Karpas-422 (cell line): ENCODE measurements around the gene SACS. TPM values are rescaled to one million over a fixed set of nuclear protein-coding genes. Genes with fewer than 3 reads are reported as not detected.

ENCODE experiments used
- DNase-seq: peaks from one replicate; pipeline ENCODE4 v3.0.0-alpha.2; 2015
- H2AFZ ChIP-seq: fragments of 200-600 bp; sonication (generic); 2 replicates; pipeline ENCODE4 v1.6.1; 2014; ENCODE audit warnings: antibody characterized with exemption, low read length, mixed read lengths
- H3K27ac ChIP-seq: fragments of 200-600 bp; sonication (generic); 2 replicates; pipeline ENCODE4 v1.5.1; 2014; ENCODE audit warnings: mild to moderate bottlenecking, low read length, moderate library complexity
- H3K27me3 ChIP-seq: fragments of 200-600 bp; sonication (generic); 2 replicates; pipeline ENCODE4 v1.6.1; 2014; ENCODE audit warnings: low read length, mixed read lengths
- H3K36me3 ChIP-seq: fragments of 200-600 bp; sonication (generic); 2 replicates; pipeline ENCODE4 v1.6.1; 2014; ENCODE audit warnings: low read length, mixed read lengths; ENCODE audit not compliant: insufficient read depth
- H3K4me1 ChIP-seq: fragments of 200-600 bp; sonication (generic); 2 replicates; pipeline ENCODE4 v1.6.1; 2014; ENCODE audit warnings: mild to moderate bottlenecking, low read length, mixed read lengths
- H3K4me2 ChIP-seq: fragments of 200-600 bp; sonication (generic); 2 replicates; pipeline ENCODE4 v1.6.1; 2014; ENCODE audit warnings: low read length, low read depth, mild to moderate bottlenecking; ENCODE audit not compliant: poor library complexity, severe bottlenecking
- H3K4me3 ChIP-seq: fragments of 200-600 bp; sonication (generic); 2 replicates; pipeline ENCODE4 v1.5.1; 2014; ENCODE audit warnings: mild to moderate bottlenecking, antibody characterized with exemption, low read length, mixed read lengths
- H3K79me2 ChIP-seq: fragments of 200-600 bp; sonication (generic); 2 replicates; pipeline ENCODE4 v1.6.1; 2014; ENCODE audit warnings: mild to moderate bottlenecking, low read length, mixed read lengths
- H3K9ac ChIP-seq: fragments of 200-600 bp; sonication (generic); 2 replicates; pipeline ENCODE4 v1.6.0; 2014; ENCODE audit warnings: low read length
- H3K9me2 ChIP-seq: fragments of 200-600 bp; sonication (generic), shearing (Covaris generic); replicated peaks from 2 replicates; pipeline ENCODE4 v1.6.0; 2014; ENCODE audit warnings: mild to moderate bottlenecking, low read length, moderate library complexity; ENCODE audit not compliant: insufficient read depth
- H3K9me3 ChIP-seq: fragments of 300-700, 200-600 bp; sonication (generic); 2 replicates; pipeline ENCODE4 v1.6.1; 2014; ENCODE audit warnings: low read length, mixed read lengths
- H4K20me1 ChIP-seq: fragments of 200-600 bp; sonication (generic); 2 replicates; pipeline ENCODE4 v1.6.1; 2014; ENCODE audit warnings: mild to moderate bottlenecking, antibody characterized with exemption, low read length, low read depth; ENCODE audit not compliant: insufficient read depth
- total RNA-seq: library from RNA; depleted of rRNA; stranded (reverse); fragments of >200 nt; shearing (Covaris generic); gene quantifications from 2 replicates; pipeline ENCODE4 v1.2.3, GENCODE V29; 2014; ENCODE audit warnings: low replicate concordance

The SACS gene
- total RNA-seq, 1 experiment from 2014 or later = 37.5 TPM

- peaks cover under 1% of the 10 kb centered on the region; the same call in 1 of the 2 replicates for H3K27me3 ChIP-seq
- no peaks in the 10 kb centered on the region for H3K79me2 ChIP-seq
- H3K27ac ChIP-seq = no peak overlapping the region
- H2AFZ ChIP-seq = no peak overlapping the region
- H3K9me3 ChIP-seq = no peaks in the 10 kb centered on the region
- no peaks in the 10 kb centered on the region for H4K20me1 ChIP-seq
- H3K36me3 ChIP-seq = no peaks in the 10 kb centered on the region
- H3K9me2 ChIP-seq = no peaks in the 10 kb centered on the region
- H3K4me3 ChIP-seq = no peak overlapping the region
- H3K4me2 ChIP-seq = no peak overlapping the region
- peaks cover 50% of the 10 kb centered on the region for H3K4me1 ChIP-seq
- no peak for DNase-seq
- no peak overlapping the region for H3K9ac ChIP-seq
Observed at GRCh38 chr13:23436680-23437079, 3.2 kb upstream of the SACS start.

GRCh38 chr13:23434491-23434890, 989 bp upstream of the SACS start:
- Histone ChIP-seq H3K9me2 (no peaks in the 10 kb centered on the region), H3K4me2 (no peak overlapping the region), H3K27me3 (peaks cover 3% of the 10 kb centered on the region; the same call in 1 of the 2 replicates), H3K4me1 (peaks cover 50% of the 10 kb centered on the region), H3K79me2 (no peaks in the 10 kb centered on the region), H3K4me3 (no peak overlapping the region), H3K27ac (no peak overlapping the region), H3K9me3 (no peaks in the 10 kb centered on the region), H3K9ac (no peak overlapping the region), H2AFZ (no peak overlapping the region), H4K20me1 (no peaks in the 10 kb centered on the region), H3K36me3 (no peaks in the 10 kb centered on the region)
- no peak for DNase-seq

- Histone ChIP-seq H3K27ac (no peak overlapping the region), H4K20me1 (no peaks in the 10 kb centered on the region), H3K36me3 (no peaks in the 10 kb centered on the region), H3K4me2 (no peak overlapping the region), H3K9me2 (no peaks in the 10 kb centered on the region), H3K27me3 (peaks cover 3% of the 10 kb centered on the region; the same call in 1 of the 2 replicates), H3K4me3 (no peak overlapping the region), H3K79me2 (no peaks in the 10 kb centered on the region), H3K4me1 (peaks cover 32% of the 10 kb centered on the region), H2AFZ (no peak overlapping the region), H3K9ac (no peak overlapping the region), H3K9me3 (no peaks in the 10 kb centered on the region)
- DNase-seq = no peak
Observed at GRCh38 chr13:23432626-23433025, 876 bp downstream of the SACS start.

- Histone ChIP-seq H3K9me2 (no peaks in the 10 kb centered on the region), H3K9me3 (no peaks in the 10 kb centered on the region), H3K27me3 (peaks cover 3% of the 10 kb centered on the region; the same call in 1 of the 2 replicates), H3K4me3 (no peak overlapping the region), H3K9ac (no peak overlapping the region), H3K27ac (no peak overlapping the region), H3K4me2 (no peak overlapping the region), H3K36me3 (no peaks in the 10 kb centered on the region), H4K20me1 (no peaks in the 10 kb centered on the region), H3K79me2 (no peaks in the 10 kb centered on the region), H3K4me1 (peaks cover 15% of the 10 kb centered on the region), H2AFZ (no peak overlapping the region)
- no peak for DNase-seq
Observed at GRCh38 chr13:23430664-23431063, 2.8 kb downstream of the SACS start.

GRCh38 chr13:23427881-23428528, 5.5 kb downstream of the SACS start:
- H3K27me3 ChIP-seq = peaks cover 3% of the 10 kb centered on the region; the same call in 1 of the 2 replicates
- H3K9ac ChIP-seq = no peak overlapping the region
- H3K4me2 ChIP-seq = no peak overlapping the region

GRCh38 chr13:23427342-23427843, 6.1 kb downstream of the SACS start:
- no peak overlapping the region for H3K27ac ChIP-seq
- no peaks in the 10 kb centered on the region for H3K79me2 ChIP-seq
- no peak overlapping the region for H3K4me2 ChIP-seq
- H3K4me3 ChIP-seq = no peak overlapping the region
- peaks cover 3% of the 10 kb centered on the region; the same call in 1 of the 2 replicates for H3K27me3 ChIP-seq
- H3K9ac ChIP-seq = no peak overlapping the region
- no peaks in the 10 kb centered on the region for H3K9me2 ChIP-seq
- H3K36me3 ChIP-seq = no peaks in the 10 kb centered on the region
- H2AFZ ChIP-seq = no peak overlapping the region
- H3K9me3 ChIP-seq = no peaks in the 10 kb centered on the region
- H4K20me1 ChIP-seq = no peaks in the 10 kb centered on the region
- H3K4me1 ChIP-seq = no peaks in the 10 kb centered on the region
- DNase-seq = no peak

More at GRCh38 chr13:23427881-23428528, 5.5 kb downstream of the SACS start:
- Histone ChIP-seq H3K79me2 (no peaks in the 10 kb centered on the region), H4K20me1 (no peaks in the 10 kb centered on the region), H3K4me1 (no peaks in the 10 kb centered on the region), H3K9me2 (no peaks in the 10 kb centered on the region), H3K4me3 (no peak overlapping the region), H3K27ac (no peak overlapping the region), H2AFZ (no peak overlapping the region), H3K36me3 (no peaks in the 10 kb centered on the region), H3K9me3 (no peaks in the 10 kb centered on the region)
- DNase-seq = no peak

- 0 out of 2 replicates have a peak overlapping the region, but pooled peaks have one; percentile 53 for H2AFZ ChIP-seq
- peaks cover 19% of the 10 kb centered on the region for H3K4me1 ChIP-seq
- H3K27me3 ChIP-seq = no peaks in the 10 kb centered on the region
- H3K9me3 ChIP-seq = no peaks in the 10 kb centered on the region
- H3K4me3 ChIP-seq = no peak overlapping the region
- H3K9me2 ChIP-seq = no peaks in the 10 kb centered on the region
- no peaks in the 10 kb centered on the region for H3K36me3 ChIP-seq
- no peak overlapping the region for H3K4me2 ChIP-seq
- no peaks in the 10 kb centered on the region for H4K20me1 ChIP-seq
- H3K9ac ChIP-seq = no peak overlapping the region
- H3K79me2 ChIP-seq = no peaks in the 10 kb centered on the region
- DNase-seq = no peak
- no peak overlapping the region for H3K27ac ChIP-seq
Observed at GRCh38 chr13:23421596-23421995, 11.9 kb downstream of the SACS start.

- no peaks in the 10 kb centered on the region for H3K9me2 ChIP-seq
- no peaks in the 10 kb centered on the region for H3K36me3 ChIP-seq
- no peak overlapping the region for H3K9ac ChIP-seq
- H3K4me3 ChIP-seq = no peak overlapping the region
- H3K79me2 ChIP-seq = no peaks in the 10 kb centered on the region
- peak overlapping the region; percentile 61 for H3K27ac ChIP-seq
- peak; percentile 31 for DNase-seq
- peak overlapping the region; percentile 6 for H3K4me2 ChIP-seq
- H3K4me1 ChIP-seq = peaks cover 19% of the 10 kb centered on the region
- no peaks in the 10 kb centered on the region for H3K9me3 ChIP-seq
- no peaks in the 10 kb centered on the region for H4K20me1 ChIP-seq
- no peaks in the 10 kb centered on the region for H3K27me3 ChIP-seq
- H2AFZ ChIP-seq = no peak overlapping the region
Observed at GRCh38 chr13:23418776-23419683, 14.5 kb downstream of the SACS start.
